Peyer's patch (tissue), 4 donors: ENCODE data around the gene OR2S2.

Experiments
- CTCF ChIP-seq, 6 experiments: fragments of 450-650 bp in 4 of 6; fragments of 200-600 bp in 2 of 6; sonication (generic) in 1 of 6; IDR thresholded peaks; one replicate each; pipeline ENCODE4 v1.5.1; 2017 to 2019; ENCODE audit warnings: antibody characterized with exemption in 6 of 6, mild to moderate bottlenecking in 3 of 6, moderate library complexity in 1 of 6
- POLR2A ChIP-seq, 2 donors: fragments of 450-650 bp; IDR thresholded peaks; one replicate each; pipeline ENCODE4 v1.5.1; 2017; ENCODE audit warnings: antibody characterized with exemption in 2 of 2, mild to moderate bottlenecking in 2 of 2, moderate library complexity in 2 of 2

GRCh38 chr9:35956651-35957050 lies 1.3 kb downstream of the OR2S2 start:
- TF ChIP-seq POLR2A (IDR thresholded peaks at IDR 0.05) (no peak), CTCF (IDR thresholded peaks at IDR 0.05) (no peak)
